GM12892 (cell line): Measurements from ENCODE around the gene SPOCK1.

Experiments used
- POLR2A ChIP-seq: IDR thresholded peaks from 2 replicates; pipeline ENCODE4 v1.6.1; 2011; ENCODE audit warnings: low read depth, low read length, control low read depth
- POLR2AphosphoS5 ChIP-seq: IDR thresholded peaks from 2 replicates; pipeline ENCODE4 v1.6.1; 2011; ENCODE audit warnings: low read depth, low read length, control low read depth

GRCh38 chr5:137152616-137153015 lies 346.5 kb downstream of the SPOCK1 start:
- TF ChIP-seq POLR2AphosphoS5, result no peak
- TF ChIP-seq POLR2A, result no peak
